Suprapubic skin (tissue), 4 donors: ENCODE data around the gene TTC38. TPM values are rescaled to one million over a fixed set of nuclear protein-coding genes. Genes with fewer than 3 reads are reported as not detected.

Experiments
- DNase-seq, 2 donors: peaks; one replicate each; pipeline ENCODE4 v3.0.0-alpha.2; 2019; ENCODE audit warnings: low spot score in 2 of 2
- H3K27ac ChIP-seq: fragments of 200-600 bp; sonication (generic); one replicate; pipeline ENCODE4 v1.5.1; 2019
- H3K27me3 ChIP-seq: fragments of 200-600 bp; sonication (generic); one replicate; pipeline ENCODE4 v1.5.1; 2019
- H3K36me3 ChIP-seq: fragments of 200-600 bp; sonication (generic); one replicate; pipeline ENCODE4 v1.5.1; 2019
- H3K4me1 ChIP-seq: fragments of 200-600 bp; sonication (generic); one replicate; pipeline ENCODE4 v1.5.1; 2019
- H3K4me3 ChIP-seq: fragments of 200-600 bp; sonication (generic); one replicate; pipeline ENCODE4 v1.5.1; 2019; ENCODE audit warnings: mild to moderate bottlenecking
- H3K9me3 ChIP-seq: fragments of 200-600 bp; sonication (generic); one replicate; pipeline ENCODE4 v1.5.1; 2019
- CTCF ChIP-seq, 2 donors: fragments of 200-600 bp in 1 of 2; fragments of 450-650 bp in 1 of 2; sonication (generic) in 1 of 2; IDR thresholded peaks; one replicate each; pipeline ENCODE4 v1.5.1; 2016 to 2019; ENCODE audit warnings: antibody characterized with exemption in 2 of 2, mild to moderate bottlenecking in 1 of 2, moderate library complexity in 1 of 2
- EP300 ChIP-seq: sonication (generic); formaldehyde crosslinking; IDR thresholded peaks from one replicate; pipeline ENCODE4 v1.6.1; 2017; ENCODE audit warnings: antibody characterized with exemption
- POLR2A ChIP-seq, 2 donors: fragments of 450-650 bp; IDR thresholded peaks; one replicate each; pipeline ENCODE4 v1.6.1; 2017; ENCODE audit warnings: antibody characterized with exemption in 2 of 2, mild to moderate bottlenecking in 2 of 2, moderate library complexity in 2 of 2
- POLR2AphosphoS5 ChIP-seq, 3 donors: sonication (generic); formaldehyde crosslinking; IDR thresholded peaks; one replicate each; pipeline ENCODE4 v1.6.1; 2017; ENCODE audit warnings: antibody characterized with exemption in 3 of 3
- WGBS: methylation state at CpG from one replicate; pipeline ENCODE4 v1.1.5; 2018; 5-methylcytosine and 5-hydroxymethylcytosine counted together
- total RNA-seq, 4 donors: library from RNA; depleted of rRNA; stranded (reverse); fragments of >200 nt; gene quantifications; one replicate each; pipeline ENCODE4 v1.1.0, GENCODE V29; 2016

Gene TTC38
- total RNA-seq, 4 donors from 2014 or later = 18.6 to 42.6 (median 35.4) TPM

DNA sequence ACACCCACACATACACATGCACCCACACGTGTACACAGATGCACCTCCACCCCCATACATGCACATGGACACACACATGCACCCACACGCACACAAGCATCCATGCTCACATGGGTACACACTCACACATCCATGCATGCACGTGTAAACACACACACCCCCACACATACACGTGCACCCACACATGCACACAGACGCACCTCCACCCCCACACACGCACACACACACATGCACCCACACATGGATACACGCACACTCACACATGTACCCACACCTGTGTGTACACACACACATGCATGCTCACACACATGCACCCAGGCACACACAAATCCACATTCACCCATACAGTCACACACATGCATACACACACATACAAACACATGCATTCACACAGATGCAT is 42.2 kb upstream of the TTC38 start:
- WGBS = 91% methylated on average over 6 of the region's 7 CpGs
- no peaks in the 10 kb centered on the region for H3K9me3 ChIP-seq
- H3K36me3 ChIP-seq = peaks cover 63% of the 10 kb centered on the region
- DNase-seq = peak in 1 of 2 donors; percentile 28
- no peaks in the 10 kb centered on the region for H3K4me1 ChIP-seq
- H3K27me3 ChIP-seq = no peaks in the 10 kb centered on the region
- TF ChIP-seq EP300 = no peak
- no peak for TF ChIP-seq POLR2AphosphoS5 (IDR thresholded peaks at IDR 0.05)
- no peak for TF ChIP-seq POLR2A (IDR thresholded peaks at IDR 0.05)
- TF ChIP-seq CTCF (IDR thresholded peaks at IDR 0.05) = no peak
- H3K27ac ChIP-seq = no peak overlapping the region
- H3K4me3 ChIP-seq = no peak overlapping the region

- Histone ChIP-seq H3K27ac (no peak overlapping the region), H3K27me3 (no peaks in the 10 kb centered on the region), H3K36me3 (peaks cover 59% of the 10 kb centered on the region), H3K4me1 (no peaks in the 10 kb centered on the region), H3K9me3 (no peaks in the 10 kb centered on the region), H3K4me3 (no peak overlapping the region)
- no peak for TF ChIP-seq POLR2A (IDR thresholded peaks at IDR 0.05)
- TF ChIP-seq POLR2AphosphoS5 (IDR thresholded peaks at IDR 0.05) = no peak
- no peak for TF ChIP-seq EP300
- TF ChIP-seq CTCF (IDR thresholded peaks at IDR 0.05) = no peak
- WGBS = 93% methylated on average over 7 of the region's 7 CpGs
- DNase-seq = peak in 1 of 2 donors; percentile 50
These were observed 41.2 kb upstream of the TTC38 start for GRCh38 chr22:46226577-46226976.

DNA sequence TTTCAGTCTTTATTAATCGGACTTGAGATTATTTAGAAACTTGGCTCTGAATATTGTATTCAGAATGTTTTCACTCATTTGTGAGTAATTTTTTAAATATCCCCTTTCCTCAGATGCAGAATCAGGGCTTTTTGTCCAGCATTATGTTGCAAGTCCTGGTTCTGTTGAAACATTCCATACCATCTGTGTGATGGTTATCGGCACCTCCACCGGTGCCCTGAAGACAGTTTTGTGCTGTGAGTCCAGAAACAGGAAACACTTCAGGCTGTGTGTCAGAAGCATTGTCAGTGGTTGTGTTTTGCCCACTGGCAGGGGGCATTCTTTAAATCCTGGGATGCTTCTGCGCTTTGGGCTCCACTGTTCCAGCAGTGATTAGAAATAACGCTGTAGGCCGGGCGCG is 38.1 kb upstream of the TTC38 start:
- no peak for DNase-seq
- no peaks in the 10 kb centered on the region for H3K4me1 ChIP-seq
- H3K27me3 ChIP-seq = no peaks in the 10 kb centered on the region
- whole genome bisulfite sequencing = 90% methylated on average over 8 of the region's 8 CpGs
- peaks cover 45% of the 10 kb centered on the region for H3K36me3 ChIP-seq
- H3K4me3 ChIP-seq = no peak overlapping the region
- TF ChIP-seq EP300 (no peak), CTCF (IDR thresholded peaks at IDR 0.05) (no peak), POLR2A (IDR thresholded peaks at IDR 0.05) (no peak), POLR2AphosphoS5 (IDR thresholded peaks at IDR 0.05) (no peak)
- H3K27ac ChIP-seq = no peak overlapping the region
- H3K9me3 ChIP-seq = no peaks in the 10 kb centered on the region

DNA sequence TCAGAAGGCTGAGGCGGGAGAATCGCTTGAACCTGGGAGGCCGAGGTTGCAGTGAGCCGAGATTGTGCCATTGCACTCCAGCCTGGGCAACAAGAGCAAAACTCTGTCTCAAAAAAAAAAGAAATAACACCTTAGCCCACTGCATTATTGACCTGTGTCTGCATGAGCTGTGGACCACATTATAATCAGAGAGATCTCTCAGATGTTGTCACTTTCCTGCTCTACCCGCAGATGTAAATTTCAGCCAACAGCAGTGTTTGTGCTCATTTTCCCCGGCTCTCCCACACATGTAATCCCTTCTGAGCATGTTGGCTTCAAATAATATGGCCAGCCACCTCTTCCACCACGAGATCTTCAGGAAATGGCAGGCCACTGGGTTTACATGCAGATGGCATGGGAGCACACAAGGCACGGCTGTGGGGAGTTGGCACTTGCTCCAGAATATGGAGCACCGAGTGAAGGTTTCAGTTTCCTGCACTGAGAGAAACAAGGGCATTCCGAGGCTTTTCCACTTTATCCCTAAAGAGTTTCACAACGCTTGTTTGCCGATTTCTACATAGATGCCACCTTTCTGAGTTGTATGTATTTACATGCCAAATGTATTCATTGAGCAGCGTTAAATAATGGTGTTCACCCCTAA is 37.4 kb upstream of the TTC38 start:
- DNase-seq = no peak
- Histone ChIP-seq H3K4me3 (no peak overlapping the region), H3K27ac (no peak overlapping the region), H3K9me3 (no peaks in the 10 kb centered on the region), H3K36me3 (peaks cover 44% of the 10 kb centered on the region), H3K4me1 (no peaks in the 10 kb centered on the region), H3K27me3 (no peaks in the 10 kb centered on the region)
- 91% methylated on average over 13 of the region's 13 CpGs for WGBS
- TF ChIP-seq POLR2A (IDR thresholded peaks at IDR 0.05) (no peak), CTCF (IDR thresholded peaks at IDR 0.05) (no peak), EP300 (no peak), POLR2AphosphoS5 (IDR thresholded peaks at IDR 0.05) (no peak)

GRCh38 chr22:46233231-46233630 is 34.6 kb upstream of the TTC38 start:
- no peak overlapping the region for H3K27ac ChIP-seq

More at GRCh38 chr22:46233231-46233630, 34.6 kb upstream of the TTC38 start:
- Histone ChIP-seq H3K4me1 (no peaks in the 10 kb centered on the region), H3K4me3 (no peak overlapping the region), H3K36me3 (peaks cover 43% of the 10 kb centered on the region), H3K27me3 (no peaks in the 10 kb centered on the region), H3K9me3 (no peaks in the 10 kb centered on the region)
- 47% methylated on average over 9 of the region's 9 CpGs for WGBS
- DNase-seq = no peak
- no peak for TF ChIP-seq POLR2AphosphoS5 (IDR thresholded peaks at IDR 0.05)
- no peak for TF ChIP-seq POLR2A (IDR thresholded peaks at IDR 0.05)
- TF ChIP-seq EP300 = no peak
- no peak for TF ChIP-seq CTCF (IDR thresholded peaks at IDR 0.05)
